HG03575 (cell line): ENCODE measurements around the gene JAM2.
"Not testable (repeated sequence)": the region's sequence is repeated elsewhere in the genome, so short reads cannot be mapped to it uniquely, and the experiment has no call there.

Experiments
- ATAC-seq: cut with Tn5 transposase; IDR thresholded peaks from one replicate; pipeline ENCODE4 v1.9.1; 2021; ENCODE audit not compliant: unreplicated experiment, insufficient number of reproducible peaks, low FRiP score; ENCODE audit errors: extremely low read depth

Gene JAM2

DNA sequence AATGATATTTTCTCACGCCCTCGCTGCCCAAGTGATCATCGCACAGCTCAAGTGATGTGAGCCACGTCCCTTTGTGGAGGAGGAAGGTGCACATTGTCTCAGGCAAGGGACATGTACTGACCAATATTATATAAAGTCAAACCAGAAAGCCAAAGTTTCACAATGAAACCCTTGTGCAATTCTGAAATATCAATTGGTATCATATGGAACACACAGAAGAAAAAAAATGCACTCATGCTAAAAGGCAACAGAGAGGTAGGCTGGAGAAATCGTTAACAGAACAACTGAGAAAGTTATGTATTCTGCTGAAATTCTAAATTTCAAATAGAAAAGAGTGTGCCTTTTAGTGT lies 1.9 kb downstream of the JAM2 start:
- ATAC-seq, result no peak

DNA sequence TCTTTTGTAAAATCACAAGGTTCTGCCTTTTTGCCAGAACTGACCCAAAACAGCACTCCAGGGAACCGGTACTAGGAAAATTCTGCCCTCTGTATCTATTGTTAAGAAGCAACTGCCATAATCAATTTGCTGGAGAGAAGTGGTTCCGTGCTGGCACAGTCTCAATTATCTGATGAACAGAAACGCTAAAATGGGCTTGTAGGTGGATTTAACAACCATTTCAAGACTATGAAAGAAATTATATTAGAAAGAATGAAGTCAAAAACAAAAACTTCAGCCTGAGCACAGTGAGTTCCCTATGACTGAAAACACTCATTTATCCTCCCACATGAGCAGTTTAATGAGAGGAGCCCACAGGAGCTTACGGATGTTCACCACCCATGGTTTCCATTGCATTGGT lies 4.4 kb downstream of the JAM2 start:
- ATAC-seq, result no peak

DNA sequence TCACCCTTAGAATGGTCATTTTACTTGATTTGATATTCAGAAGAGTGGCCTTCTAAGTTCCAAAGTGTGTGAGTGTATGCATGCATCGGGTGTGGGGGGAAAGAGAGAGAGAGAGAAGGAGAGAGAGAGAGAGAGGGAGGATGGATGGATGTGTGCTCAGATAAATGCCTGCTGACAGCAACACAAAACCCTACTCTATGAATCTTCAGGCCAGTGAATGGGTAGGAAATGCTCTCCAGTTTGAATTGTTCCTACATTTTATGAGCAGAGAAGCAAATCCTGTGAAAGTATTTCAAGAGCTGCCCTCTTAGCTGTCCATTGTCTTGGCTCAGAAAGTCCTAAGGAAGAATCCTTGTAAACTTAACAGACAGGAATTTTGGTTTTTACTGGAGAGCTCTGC lies 7.4 kb downstream of the JAM2 start:
- ATAC-seq, result no peak

DNA sequence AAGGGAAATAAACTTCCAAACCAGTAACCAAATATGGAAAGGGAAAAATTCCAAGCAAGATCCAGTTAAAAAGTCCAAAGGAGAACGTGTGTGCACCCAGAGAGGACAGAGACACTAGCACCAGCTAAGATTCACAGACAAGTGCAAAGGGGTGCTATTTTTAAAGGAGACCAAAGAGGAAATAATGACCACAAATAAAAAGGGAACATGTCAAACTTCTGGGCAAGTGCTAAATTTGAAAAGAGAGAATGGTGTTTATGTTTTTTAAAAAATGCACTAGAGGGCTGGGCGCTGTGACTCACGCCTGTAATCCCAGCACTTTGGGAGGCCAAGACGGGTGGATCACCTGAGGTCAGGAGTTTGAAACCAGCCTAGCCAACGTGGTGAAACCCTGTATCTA lies 8.6 kb downstream of the JAM2 start:
- no peak for ATAC-seq

DNA sequence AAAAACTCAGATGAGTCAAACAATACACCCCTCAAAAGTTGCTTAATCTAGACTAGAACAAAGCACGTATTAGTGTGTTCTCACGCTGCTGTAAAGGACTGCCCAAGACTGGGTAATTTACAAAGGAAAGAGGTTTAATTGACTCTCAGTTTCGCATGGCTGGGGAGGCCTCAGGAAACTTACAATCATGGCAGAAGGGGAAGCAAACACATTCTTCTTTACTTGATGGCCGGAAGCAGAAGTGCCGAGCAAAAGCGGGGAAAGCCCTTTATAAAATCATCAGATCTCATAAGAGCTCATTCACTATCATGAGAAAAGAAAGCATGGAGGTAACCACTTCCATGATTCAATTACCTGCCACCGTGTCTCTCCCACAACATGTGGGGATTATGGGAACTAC lies 10.1 kb downstream of the JAM2 start:
- ATAC-seq, result no peak

DNA sequence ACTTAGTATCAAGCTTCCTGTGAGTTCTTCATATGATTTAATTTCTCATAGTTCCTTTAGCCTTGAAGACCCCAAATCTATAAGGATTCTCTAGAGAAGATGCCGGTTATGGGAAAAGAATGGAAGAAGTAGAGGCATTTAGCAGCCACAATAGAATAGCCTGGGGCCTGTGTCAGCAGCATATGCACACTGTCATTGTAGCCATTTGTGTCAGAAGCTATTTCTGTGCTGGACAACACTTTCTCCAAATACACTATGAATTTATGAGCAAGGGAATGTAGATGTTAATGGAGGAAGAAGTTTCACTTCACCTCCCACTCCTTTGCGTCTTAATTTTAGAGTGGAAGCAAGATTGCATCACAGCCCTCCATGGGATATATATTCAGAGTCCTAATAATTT lies 17.4 kb downstream of the JAM2 start:
- ATAC-seq, result no peak

DNA sequence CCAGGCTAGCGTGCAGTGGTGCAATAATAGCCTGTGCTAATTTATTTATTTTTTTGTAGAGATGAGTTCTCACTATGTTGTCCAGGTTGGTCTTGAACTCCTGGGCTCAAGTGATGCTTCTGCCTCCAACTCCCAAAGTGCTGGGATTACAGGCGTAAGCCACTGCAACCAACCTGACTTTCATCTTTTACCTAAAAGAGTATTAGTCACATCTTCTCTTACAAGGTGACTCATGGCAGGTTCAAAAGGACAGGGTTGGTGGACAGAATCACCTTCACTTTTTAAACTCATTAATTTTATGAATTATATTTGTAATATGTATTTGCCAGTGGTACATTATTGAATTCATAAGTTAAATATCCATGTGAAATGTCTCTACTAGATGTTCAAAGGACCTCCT lies 18.1 kb downstream of the JAM2 start:
- ATAC-seq, result no peak

DNA sequence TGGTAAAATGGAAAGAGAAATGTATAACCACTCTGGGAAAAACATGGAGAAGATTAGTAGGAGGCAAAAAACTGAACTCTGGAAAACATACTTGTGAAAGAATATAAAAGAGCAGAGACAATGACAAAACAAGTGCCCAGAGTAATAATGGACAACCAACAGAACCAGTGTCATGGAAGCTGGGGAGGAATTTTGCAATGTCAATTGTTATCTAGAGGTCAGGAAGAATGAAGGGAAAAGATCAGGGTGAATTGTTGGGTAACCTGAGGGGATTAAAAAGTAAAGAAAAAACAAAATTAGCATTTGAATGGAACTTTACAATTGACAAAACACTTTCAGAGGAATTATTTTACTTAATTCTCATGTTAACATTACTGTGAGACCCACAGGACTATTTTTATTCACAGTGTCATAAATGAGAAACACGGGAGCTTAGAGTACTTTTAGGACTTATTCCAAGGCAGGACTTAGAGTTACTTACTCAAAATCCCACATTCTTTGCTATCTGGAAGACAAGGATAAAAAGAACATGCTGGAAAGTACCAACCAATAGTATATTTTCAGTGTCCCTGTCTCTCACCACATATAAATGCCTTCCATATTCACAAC lies 19.5 kb downstream of the JAM2 start:
- ATAC-seq, result no peak

DNA sequence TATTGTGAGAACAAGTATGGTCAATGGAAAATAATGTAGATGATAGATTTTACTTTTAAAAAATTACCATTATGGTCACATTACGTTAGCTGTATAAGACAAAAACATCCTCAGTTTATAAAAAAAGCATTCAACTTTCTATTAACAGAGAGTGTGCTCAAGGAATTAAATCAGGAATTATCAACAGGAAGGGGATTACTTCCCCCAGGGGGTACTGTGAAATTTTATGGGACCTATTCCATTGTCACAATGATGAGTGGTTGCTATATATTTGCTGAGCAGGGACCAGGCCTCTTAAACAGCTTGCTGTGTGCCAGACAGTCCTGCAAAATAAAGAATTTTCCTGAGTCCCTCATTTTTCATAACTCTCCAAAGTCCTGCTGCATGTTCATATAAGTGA lies 21.2 kb downstream of the JAM2 start:
- no peak for ATAC-seq

DNA sequence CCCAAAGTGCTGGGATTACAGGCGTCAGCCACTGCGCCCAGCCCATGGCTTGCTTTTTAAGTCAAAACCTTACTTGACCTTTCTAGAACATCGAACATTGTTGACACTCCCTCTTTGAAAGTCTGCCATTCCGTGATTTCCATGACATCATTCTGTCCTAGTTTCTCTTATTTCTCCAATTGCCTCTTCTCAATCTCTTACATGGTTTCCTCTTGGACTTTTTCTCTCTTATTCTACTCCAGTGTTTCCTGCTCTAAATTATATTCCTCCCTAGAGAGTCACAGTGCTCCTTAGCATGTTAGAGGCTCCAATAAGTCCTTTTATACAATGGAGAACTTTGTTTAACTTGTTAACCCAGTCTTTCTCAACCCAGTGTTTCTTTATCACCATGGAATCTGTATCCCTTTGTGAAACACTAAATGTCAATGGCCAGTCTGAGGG lies 25.5 kb downstream of the JAM2 start:
- no peak for ATAC-seq

DNA sequence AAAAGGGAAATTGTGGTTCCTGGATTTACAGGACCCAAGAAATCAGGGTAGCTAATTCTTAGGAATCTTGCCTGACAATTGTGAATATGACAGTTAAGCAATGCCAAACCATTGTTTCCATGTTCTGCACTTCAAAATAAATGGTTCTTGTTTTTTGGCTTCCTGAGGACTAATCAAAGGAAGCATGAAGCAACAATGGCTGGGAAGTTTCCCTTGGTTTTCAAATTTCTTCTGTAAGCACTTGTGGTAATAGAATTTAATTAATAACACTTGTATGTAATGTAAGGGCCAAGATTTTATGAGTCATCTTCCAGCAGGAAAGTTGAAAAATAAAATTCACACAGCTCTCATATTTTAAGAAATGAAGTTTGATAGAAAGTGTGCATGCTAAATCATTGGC lies 31.7 kb downstream of the JAM2 start:
- no peak for ATAC-seq

DNA sequence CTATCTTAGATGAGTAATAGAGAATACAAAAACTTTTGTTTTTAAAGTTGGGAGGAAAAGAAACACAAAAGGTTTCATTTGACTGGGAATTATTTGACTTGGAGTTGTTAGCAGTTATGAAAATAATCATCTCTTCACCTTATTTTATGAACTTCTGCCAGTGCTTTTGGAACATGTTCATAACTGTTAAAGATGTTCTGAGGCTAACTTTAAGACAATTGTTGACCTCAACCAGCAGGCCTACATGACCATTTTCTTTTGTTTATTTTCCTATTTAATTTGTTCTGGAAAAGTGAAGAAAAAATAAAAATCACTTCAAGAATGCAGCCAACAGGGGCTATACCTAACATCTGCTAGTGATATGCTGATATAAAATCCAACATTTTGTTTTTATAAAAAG lies 37.4 kb downstream of the JAM2 start:
- ATAC-seq, result no peak

DNA sequence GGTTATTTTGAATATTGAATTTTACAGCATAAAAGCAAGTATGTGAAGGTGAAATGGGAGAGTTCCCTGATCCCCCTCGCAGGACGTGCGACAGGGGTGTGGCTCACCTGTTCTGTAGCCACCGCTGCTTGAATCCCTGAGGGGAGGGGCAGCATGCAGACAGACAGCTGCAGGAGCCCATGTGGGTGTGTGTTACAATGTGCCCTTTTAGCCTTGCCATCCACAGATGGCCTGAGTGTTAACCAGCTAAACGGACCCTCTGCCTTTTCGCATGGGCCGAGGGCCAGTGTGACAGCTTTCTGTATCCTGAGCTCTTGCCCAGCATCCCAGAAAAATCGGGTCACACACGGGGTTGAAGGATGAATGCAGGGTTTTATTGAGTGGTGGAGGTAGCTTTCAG lies 43.3 kb downstream of the JAM2 start:
- no peak for ATAC-seq

DNA sequence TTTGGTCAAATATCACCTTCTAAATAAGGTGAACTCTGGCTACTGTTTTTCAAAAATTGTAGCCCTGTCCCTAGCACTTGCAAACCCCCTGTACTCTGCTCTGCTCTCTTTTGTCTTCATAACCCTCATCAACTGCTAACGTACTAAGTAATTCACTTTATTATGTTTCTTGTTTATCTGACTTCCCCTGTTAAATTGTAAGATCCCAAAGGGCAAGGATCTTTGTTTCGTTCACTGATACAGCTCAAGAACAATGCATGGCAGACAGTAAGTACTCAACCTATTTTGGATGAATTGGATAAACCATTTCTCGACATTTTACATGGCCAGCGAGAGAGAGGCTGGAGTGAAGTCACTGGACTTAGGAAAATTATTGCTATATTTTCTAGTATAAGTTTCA lies 48.7 kb downstream of the JAM2 start:
- no peak for ATAC-seq

DNA sequence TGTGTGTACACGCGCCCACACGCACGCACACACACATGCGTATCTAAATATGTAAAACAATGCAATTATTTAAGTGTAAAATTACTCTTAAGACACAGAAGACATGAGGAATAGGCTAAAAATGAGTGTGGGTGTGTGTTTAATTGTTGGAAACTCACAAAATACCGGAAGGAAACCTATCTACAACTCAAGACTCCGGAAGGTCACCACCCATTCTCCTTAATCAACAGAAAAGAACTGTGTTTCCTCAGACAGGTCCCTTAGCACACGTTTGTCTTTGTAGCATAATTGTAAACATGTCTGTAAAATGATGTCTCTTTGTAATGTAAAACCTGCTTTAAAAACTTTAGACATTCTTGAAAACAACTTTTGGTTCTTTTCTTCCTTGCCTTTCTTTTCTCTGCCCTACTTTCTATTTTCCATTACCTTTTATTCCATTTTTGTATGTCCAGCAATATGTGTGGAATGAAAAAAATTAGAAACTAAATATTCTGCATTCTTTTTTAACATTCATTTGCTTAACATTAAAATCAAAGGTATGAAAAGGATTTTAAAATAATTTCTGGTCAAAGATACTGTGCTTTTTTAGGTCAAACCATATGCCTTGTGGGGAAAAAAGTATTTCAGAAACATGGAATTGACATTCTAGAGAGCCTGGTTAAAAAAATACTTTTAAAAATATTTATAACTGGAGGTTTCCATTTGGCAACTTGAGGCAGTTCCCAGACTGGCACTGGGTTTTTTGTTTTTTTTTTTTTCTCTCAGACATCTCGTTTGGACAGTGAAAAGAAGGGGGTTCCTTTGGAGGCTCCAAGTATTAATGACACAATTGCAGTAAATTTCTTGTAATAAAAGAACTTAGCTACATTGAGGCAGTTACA lies 49.5 kb downstream of the JAM2 start:
- no peak for ATAC-seq

DNA sequence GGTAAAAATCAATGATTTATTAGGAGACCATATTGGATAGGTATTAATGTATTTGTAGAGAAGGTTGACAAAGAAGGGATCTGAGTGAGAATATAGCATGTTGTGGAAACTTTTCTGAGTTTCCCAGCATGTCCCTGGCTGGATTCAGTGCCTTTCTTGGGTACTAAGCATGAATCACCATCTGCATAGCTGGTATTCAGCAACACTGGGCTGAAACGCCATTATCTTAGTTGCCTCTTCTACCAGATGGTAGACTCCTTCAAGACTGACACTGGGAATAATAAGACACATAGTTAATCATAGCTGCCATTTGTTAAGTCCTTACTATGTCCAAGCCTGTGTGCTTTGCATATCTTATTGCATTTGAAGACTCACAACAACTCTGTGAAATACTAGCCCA lies 50.2 kb downstream of the JAM2 start:
- no peak for ATAC-seq

DNA sequence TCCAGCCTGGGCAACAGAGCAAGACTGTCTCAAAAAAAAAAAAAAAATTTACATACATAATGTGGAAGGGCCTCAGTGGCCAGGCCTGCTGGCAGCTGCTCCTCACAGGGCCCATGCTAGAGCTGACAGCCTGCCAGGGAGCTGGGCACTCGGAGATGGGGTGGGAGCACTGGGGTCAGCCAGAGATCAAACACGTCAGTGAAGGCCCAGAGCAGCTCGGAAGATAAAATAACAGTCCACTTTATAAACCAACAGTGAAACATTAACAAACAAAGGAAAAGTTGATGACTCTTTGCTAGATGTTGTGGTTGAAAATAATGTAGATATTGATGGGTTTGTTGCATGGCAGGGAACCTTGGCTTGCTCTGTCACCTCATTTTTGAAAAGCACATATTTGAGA lies 52.9 kb downstream of the JAM2 start:
- no peak for ATAC-seq

DNA sequence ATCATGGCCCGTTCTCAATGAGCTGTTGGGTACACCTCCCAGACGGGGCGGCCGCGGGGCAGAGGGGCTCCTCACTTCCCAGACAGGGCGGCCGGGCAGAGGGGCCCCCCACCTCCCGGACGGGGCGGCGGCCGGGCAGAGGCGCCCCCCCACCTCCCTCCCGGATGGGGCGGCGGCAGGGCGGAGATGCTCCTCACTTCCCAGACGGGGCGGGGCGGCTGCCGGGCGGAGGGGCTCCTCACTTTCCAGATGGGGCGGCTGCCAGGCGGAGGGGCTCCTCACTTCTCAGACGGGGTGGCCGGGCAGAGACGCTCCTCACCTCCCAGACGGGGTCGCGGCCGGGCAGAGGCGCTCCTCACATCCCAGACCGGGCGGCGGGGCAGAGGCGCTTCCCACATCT lies 56.4 kb downstream of the JAM2 start:
- ATAC-seq, result not testable (repeated sequence)

DNA sequence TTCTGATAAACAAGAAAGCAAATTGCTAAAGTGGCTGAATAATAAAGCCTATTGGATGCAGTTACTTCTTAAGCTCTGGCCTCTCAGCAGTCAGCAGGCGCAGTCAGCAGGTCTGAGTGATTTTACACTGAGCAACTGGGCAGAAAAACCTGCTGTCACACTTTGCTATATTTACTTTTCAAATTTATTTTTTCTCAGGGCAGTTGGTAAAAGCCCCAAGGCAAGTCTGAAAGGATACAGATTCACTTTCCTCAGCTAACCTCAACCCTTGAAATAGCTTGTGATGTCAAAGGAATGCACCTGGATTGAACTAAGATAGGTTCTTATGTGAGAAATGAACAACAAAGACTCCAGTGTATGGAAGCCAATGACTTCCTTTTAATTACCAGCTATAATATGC lies 61.7 kb downstream of the JAM2 start:
- ATAC-seq, result no peak

DNA sequence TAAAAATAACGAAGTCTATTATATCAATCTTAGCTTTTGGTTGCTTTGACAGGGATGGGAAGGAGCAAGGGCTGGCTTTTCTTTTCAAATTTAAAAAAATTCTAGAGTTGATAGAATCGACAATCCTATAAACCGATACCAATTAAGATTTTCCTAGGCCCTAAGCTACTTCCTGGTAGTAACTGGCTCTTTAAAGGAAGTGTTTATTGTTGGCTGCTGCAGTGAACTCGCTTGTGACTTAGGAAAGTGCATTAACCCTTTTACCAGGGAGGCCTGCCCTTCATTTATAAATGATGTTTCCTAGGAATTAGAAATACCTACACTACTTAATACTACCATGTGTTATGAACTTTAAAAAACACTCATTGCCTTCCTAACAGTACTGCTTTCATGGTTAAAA lies 62.5 kb downstream of the JAM2 start:
- ATAC-seq, result no peak
